NCI-H1694 (cell line): ENCODE data around the gene LPAR1.

Experiments used
- DNase-seq: peaks from one replicate; lab custom pipeline; 2025; lab: John Stamatoyannopoulos, UW

Gene LPAR1

DNA sequence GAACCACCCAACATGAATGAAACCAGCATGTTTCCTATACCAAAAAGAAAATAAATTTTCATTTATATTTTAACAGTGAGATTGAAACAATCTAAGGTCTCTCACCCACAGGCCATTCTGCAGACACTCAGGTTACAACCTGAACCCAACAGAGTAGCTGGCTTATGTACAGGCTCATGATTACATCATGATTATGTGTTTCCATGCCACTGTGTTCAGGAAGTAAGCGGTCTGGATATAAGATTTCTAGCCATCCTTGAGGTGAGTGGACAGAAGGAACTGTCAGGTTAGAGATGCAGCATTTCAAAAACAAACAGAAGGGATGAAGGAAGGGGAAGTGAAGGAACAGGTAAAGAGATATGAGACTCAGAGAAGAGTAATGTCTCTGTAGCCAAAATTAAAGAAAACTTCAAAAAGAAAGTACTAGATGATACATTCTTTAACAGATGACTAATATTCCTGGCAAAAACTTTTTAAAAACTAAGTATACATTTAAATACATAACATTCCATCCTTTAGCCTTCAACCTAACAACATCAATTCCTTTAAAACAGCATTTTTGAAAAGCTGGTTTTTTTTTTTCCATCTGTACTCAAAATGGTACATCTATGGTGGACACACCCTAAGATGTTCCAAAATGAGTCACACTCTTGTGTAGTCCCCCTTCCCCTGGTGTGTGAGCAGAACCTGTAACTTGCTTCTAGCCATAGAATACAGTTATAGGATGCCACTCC, 119.8 kb downstream of the LPAR1 start:
- DNase-seq, result no peak

DNA sequence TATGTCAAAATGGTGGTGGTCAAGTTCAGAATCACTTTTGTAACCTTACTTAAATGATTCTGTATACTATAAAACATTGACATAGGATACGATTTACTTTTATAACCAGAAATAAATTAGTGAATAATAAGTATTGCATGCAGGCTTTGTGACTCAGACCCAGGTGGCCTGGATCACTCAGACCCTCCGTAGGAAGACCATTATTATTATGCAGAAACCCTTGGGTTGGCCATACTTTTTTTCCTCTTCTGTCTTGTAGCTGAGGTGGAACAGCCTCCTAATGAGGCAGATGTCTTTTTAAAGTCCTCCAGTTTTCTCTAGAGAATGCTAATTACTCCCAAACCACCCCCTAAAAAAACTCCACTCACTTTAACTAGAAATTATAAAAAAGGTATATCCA, 121.9 kb downstream of the LPAR1 start:
- no peak for DNase-seq

DNA sequence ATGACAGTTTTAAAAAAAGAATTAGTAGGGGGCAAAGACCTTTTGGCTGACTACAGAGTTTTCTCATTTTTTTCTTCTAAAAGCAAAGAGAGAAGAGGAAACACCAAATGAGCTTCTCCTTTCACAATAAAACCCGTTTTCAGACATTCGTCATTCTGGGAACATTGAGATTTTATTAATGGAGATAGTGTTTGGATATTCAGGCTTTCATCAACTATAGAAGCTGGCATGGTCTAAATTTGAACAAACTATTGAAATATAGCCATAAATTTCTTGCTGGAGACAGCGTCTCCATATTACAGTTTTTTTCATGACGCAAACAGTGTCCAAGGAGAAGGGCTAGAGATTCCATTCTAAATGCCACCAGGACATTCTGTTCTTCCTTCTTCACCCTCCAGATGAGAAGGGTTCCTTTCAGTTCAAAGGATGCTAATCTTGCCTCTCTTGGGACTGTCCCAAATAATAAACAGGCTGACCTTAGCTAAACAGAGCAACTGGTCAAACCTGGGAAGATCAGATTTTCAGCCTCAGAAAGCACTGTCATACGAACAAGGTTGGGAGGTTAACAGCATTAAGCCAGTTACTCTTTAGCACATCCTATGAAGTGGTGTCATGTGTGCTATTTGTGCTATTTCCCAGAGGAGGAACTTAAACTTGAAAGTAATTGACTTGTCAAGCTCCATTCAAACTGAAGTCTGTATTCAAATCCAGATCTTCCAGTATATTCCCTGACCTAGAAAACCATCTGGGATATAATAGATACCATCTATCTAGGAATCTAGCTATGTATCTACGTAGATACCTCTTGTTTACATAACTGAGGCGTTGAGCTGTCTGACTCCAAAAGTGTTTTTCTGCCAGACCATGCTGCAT, 125.6 kb downstream of the LPAR1 start:
- DNase-seq, result no peak

DNA sequence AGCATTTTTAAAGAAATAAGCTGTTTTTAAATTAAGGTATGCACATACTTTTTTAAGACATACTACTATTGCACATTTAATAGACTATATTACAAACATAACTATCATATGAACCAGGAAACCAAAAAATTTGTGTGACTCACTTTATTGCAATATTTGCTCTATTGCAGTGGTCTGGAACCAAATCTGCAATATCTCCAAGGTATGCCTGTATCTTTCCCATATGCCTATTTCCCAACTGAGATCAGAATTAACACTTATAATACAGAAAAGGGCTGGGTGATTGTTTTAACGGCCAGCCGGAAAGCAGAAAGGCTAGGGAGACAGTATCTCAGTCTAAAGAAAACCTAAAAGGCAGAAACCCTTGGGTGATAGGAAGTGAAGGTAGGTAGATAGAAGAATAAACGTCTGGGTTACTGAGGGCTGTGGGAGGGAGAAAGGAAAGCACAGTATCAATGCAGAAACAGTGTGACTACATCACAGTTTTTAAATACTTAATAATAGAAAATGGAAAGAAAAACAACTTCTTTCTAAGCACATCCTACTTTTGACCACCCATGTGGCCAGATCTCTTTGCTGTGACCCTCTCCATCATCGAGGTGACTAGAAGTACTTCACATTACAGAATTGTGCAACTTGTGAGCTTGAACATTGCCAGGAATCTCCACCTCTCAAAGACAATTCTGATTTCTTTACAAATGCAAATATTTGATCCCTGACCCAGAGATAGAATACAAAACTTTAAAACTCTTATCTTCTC, 126.4 kb downstream of the LPAR1 start:
- no peak for DNase-seq

DNA sequence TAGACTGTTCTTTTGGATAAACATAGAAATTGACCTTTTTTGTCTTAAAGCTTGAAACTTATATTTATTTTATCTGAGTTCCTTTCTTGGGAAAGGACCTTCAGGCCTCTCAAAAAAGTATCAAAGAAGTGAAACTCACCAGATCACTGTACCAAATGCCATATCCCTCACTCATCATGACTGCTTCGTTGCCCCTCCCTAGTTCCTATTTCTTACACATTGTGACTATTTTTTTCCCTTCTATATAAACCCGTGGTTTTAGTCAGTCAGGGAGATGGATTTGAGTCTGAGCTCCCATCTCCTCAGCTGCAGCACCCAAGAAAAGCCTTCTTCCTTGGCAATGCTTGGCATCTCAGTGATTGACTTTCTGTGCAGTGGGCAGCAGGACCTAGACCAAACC, 129.4 kb downstream of the LPAR1 start:
- DNase-seq, result no peak

DNA sequence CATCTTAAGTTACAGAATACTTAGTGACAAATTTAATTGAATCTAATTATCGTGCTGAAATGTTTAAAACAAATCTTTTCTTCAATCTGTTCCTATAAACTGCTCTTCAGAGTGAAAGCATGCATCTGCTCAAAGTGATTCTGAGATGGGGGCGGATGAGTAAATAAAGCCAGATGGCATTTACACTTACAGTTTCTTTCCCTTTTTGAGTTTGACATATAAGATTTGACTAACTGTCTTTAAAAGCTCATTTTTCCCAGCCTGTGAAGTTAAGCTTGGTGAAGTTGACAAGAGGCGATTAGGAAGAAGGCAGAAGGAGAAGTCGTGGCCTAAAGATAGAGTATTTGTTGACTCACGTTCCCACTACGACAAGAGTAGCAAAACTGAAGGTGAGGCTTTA, 137.4 kb downstream of the LPAR1 start:
- DNase-seq, result no peak

DNA sequence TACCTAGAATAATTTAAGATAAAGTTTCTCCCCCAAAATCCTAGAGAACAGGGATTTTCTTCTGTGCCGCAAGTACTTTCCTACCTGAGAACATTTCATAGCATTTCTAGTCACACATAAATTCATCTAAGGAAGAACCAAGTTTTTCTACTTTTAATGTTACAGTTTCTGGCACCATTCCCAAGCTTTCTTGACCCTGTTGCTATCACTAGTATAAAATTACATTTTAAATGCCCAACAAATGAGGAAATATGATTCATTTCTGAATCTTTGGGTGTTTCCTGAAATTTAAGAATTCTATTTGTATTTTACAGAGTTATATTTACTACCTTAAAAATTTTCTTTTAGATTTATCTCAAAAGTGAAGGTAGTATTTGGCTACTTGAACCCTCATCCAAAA, 137.8 kb downstream of the LPAR1 start:
- no peak for DNase-seq

DNA sequence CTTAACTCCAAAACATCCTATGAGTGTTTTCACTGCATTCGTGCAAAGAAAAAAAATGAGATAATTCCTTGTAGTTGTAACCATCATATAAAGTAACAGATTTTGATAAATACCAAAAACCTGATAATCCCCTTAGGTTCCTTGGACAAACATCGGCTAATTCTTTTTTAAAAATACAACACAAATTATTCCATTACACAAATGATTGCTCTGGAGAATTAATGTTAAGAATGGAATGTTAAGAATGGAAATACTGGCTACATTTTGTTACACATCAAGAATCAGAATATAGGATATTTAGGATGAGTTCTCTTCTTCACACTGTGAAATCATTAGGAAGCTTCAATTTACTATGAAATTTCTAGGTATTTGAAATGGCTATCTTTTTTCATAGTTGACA, 139.4 kb downstream of the LPAR1 start:
- no peak for DNase-seq

DNA sequence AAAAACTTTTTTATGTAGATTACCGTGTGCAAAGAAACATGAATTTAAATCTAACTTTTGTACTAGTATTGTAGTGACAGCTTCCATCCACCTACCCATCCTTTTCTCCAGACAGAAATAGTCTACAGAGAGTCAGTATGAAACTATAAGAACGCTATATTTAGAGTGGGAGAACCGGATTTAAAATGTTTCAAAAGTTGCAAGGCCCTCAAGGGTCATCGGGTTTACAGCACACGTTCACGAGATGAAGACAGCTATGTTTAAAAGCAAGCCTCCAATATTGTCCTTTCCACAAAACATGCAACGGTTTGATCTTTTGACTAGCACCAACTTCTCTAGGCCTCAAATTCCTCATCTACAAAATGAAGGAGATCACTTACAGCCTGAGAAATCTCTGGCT, 139.9 kb downstream of the LPAR1 start:
- no peak for DNase-seq

DNA sequence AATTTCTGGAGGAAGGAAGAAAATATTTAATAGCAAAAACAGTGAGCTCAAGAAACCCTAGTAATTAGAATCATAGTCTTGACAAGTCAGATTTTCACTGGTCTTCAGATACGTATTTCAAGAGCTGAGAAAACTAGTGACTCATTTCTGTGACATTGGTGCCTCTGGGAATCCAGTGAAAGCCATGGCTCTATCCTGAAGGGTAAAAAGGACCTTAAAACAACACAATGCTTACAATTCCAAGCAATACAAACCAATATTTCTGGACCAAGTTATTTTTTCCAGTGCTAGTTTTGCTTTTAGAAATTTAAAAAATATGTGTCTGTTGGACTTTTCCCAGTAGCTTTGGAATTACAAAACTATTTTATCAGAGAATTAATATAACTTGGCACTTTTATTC, 140.3 kb downstream of the LPAR1 start:
- no peak for DNase-seq

DNA sequence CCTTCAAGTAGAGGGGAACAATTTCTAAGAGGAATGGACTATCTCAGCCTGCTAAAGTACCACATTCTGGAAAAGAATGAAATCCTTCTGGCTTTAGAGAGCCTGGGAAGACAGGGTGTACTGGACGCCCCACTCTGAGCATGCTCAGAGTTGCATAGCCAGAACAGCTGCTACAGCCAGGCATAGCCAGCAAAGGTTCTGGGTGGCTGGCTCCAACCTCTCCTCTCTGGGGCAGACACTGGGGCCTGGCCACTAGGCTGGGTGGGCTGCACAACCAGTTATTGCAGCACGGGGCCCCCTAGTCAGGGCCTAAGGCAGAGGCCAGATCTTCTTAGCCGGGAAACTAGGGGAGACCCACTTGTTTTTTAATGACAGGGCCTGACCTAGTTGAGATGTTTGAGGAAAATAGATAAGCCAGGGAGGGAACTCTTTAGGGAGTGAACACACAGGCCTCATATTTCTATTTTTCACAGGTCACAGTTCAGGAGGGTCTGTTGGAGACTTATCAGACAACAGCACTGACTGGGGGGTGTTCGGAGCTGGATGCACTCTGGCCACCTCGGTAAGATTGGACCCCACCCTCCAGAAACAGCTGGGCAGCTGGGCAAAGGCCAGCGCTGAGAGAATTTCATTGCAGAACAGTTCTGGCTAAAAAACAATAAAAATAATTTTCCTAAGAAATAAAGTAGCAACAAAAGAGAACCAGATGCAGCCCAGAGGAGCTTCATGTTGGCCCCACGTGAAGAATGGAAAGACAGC, 142.9 kb downstream of the LPAR1 start:
- DNase-seq, result no peak

DNA sequence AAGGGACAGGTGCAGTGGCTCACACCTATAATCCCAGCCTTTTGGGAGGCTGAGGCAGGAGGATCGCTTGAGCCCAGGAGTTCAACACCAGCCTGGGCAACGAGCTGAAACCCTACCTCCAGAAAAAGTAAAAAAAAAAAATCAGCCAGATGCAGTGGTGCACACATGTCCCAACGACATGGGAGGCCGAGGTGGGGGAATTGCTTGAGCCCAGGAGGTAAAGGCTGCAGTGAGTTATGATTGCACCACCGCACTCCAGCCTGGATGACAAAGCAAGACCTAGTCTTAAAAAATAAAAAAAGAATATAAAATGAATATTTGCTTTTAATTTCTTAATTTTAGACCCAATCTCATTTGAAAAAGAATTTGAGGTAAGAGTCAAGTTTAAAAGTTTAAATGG, 143.5 kb downstream of the LPAR1 start:
- DNase-seq, result no peak

DNA sequence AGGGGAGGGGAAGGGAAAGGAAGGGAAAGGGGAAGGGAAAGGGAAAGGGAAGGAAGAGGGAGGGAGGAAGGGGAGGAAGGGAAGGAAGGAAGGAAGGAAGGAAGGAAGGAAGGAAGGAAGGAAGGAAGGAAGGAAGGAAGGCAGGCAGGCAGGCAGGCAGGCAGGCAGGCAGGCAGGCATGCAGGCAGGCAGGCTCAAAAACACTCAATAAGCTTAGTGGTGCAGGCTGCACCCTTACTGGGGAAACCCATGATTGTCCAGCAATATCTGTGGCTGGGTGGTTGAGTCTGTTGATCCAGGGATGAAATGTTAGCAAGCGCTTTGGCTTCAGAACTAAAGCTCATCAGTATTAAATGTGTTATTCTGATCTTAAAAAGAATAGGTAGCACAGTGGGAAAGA, 145.6 kb downstream of the LPAR1 start:
- no peak for DNase-seq

DNA sequence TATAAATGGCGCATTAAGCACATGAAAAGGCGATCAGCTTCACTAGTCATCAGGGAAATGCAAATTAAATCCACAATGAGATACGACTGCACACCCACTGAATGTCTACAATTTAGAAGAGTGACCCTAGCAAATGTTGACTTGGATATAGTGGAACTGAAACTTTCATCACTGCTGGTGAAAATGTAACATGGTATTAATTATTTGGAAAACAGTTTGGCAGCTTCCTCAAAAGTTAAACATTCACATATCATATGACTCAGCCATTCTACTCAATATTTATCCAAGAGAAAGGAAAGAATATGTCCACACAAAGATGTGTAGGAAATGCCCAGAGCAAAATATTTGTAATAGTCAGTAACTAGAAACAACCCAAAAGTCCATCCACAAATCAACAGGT, 146.5 kb downstream of the LPAR1 start:
- no peak for DNase-seq

DNA sequence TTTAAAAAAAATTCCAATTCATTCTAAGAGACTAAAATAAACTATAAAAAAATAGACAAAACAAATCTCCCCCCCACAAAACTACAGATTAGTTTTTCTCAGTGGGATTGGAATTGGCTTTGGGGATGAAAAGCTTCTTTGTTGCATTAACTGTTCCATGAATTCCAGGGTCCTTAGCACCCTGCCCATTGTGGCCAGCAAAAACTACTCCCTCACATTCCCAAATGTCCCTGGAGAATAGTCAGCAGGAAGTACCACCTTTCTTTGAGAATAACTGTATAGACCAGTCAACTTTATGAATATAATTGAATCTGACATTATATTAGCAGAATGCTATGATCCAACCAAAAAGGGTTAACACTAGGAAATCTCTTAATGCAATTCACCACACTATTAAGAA, 147.9 kb downstream of the LPAR1 start:
- no peak for DNase-seq

DNA sequence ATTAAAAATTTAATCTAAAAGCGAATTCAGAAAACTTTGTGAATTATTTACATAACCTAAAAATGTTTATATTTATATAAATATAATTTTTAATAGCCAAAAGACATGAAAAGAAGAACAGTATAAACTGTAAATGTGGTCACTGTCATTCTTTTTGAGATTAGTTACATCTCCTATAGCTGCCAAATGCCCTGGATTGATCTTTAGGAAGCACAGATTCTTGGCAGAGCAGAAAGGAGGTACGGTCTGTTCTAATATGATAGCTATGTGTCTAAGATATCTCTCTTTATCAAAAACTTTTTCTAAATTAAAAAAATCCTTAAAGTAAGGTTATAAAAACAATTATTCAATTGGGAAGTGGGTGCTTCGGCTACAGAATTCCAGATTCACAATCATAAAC, 151.0 kb downstream of the LPAR1 start:
- DNase-seq, result no peak

DNA sequence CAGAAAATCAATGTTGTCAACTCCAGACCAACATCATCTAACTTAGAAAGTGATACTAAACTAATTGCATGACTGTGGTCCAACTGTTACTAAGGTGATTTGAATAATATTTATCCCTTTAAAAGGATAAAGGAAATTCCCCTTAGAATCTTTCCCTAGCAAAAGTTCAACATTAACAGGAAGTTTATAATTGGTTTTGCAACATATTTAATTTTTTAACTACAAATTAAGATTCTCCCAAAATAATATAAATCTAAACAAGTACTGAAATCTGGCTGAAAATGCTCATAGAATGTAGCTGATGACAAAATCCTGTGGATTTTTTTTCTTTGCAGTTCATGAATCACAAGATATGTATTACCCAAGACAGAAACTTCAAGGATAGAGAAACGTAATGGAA, 151.4 kb downstream of the LPAR1 start:
- no peak for DNase-seq

DNA sequence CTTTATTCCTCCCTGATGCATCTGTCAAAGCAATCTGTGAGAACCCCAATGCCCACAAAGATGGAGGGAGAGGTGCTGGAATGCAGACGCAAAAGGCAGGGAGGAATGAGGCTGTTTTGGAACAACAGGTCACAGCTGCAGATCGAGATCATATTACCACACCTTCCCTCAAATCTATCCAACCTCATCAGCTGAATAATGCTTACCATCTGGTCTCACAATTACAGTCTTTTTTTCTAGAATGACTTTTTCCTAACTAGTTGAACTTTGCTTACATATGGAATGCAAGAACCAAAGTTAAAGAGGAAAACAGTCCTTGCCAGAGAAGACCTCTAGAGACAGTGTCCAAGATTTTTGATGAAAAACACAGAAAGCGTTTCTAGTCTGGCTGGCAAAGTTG, 158.1 kb downstream of the LPAR1 start:
- no peak for DNase-seq

DNA sequence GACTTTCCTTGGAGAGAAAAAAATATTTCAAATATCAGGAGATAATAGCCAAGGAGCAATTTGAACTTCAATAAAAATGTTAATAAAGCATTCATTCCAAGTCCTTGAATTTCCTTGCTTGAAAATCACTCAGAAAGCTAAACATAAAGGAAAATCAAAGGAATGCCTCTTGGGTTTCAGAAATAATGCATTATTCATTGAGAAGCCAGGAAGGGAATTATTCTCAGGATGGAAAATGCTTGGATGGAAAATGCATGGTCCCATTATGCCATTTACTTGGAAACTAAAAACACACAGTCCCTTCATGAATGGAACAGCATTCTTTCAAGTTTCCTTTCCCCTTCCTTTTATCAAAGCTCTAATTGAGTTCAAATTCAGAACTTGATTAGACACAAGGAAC, 160.9 kb downstream of the LPAR1 start:
- no peak for DNase-seq

DNA sequence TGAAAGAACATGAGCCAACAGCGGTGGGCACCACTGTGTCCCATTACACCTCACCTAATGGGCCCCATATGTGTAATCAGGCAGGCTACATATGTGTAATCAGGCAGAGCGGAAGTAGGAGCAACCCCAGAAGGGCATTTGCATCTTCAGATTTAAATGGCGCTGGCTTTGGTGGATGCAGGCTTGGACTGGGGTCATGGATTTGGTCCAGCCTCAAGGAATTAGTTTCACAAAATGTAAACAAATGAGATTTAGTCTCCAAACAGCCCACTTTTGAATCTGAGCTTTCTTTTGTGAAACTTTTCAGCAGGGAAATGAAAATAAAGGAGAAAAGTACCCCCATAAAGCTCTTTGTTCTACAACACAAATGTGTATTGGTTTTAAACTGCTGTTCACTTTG, 161.3 kb downstream of the LPAR1 start:
- no peak for DNase-seq

DNA sequence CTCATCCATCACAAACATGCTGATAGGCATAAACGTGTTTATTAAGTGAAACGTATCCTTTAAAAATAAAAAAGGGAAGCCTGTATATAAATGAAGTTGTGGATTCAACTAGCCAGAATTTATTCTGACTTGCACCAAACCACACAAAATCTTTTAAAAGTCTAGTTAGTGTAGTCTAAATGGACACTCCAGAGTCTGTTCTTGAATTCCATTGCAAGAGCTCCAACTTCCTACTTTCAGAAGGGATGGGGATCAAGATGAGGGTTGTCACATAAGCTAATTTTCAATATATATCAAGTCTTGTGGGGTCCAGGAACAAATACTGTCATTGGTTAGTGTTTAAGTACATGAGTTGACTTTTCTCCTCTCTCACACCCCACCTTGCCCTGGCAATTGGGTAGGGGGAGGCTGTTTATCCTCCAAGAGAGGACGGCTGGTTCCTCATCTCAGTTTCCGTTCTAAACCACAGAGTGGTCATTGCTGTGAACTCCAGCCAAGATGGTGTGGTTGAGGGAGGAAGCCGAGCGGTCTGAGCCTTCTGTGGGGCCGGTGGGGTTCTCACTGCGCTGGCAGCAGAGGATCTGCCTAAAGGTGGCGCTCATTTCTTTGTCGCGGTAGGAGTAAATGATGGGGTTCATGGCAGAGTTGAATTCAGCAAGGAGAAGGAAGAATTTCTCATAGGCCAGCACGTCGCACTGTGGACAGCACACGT, 163.2 kb downstream of the LPAR1 start:
- no peak for DNase-seq

DNA sequence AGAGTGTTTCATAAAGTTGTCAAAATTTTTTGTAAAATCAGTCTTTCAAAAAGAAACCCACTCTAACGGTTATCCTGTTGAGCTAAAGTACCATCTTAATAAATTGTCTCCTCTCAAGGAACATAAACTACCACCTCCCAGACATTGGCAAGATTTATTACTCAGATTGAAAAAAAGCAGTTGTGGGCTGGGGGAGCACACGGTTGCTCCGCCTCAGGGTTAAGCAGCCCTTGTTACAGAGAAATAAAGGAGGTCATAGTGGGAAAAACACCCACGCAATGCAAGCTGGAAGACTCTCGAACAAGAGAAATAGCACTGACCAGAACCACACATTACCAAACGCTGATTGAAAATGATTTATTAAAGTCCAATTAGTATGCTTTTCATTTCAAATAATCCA, 165.3 kb downstream of the LPAR1 start:
- no peak for DNase-seq
